RWPE1 (cell line): Measurements from ENCODE around the gene ATP6V1G2.
"Not testable (repeated sequence)": the region's sequence is repeated elsewhere in the genome, so short reads cannot be mapped to it uniquely, and the experiment has no call there.

Experiments
- CTCF ChIA-PET: fragments of 350-600 bp; sonication (Branson Sonifier 250); formaldehyde crosslinking; extraction: SDS; loops from one replicate; lab custom pipeline; 2021; lab: Yijun Ruan, JAX
- POLR2A ChIA-PET: fragments of 400-600 bp; formaldehyde crosslinking; extraction: SDS; loops from one replicate; lab custom pipeline; 2020; ENCODE audit warnings: antibody characterized with exemption; ENCODE audit not compliant: low non-redundant PET; lab: Yijun Ruan, JAX
- DNase-seq: peaks from one replicate; pipeline ENCODE4 v3.0.0; 2012; ENCODE audit warnings: low spot score
- H3K27ac ChIP-seq: fragments of 450-650 bp; 2 replicates; pipeline ENCODE4 v1.5.1; 2017
- TF ChIP-seq, protein P1 (sequence below): fragments of 450-650 bp; conservative IDR thresholded peaks from 2 replicates; pipeline ENCODE4 v1.5.1; 2017; ENCODE audit warnings: low read depth, mild to moderate bottlenecking

Gene ATP6V1G2

GRCh38 chr6:31521835-31522234 is 24.6 kb downstream of the ATP6V1G2 start:
- TF ChIP-seq, protein P1, sequence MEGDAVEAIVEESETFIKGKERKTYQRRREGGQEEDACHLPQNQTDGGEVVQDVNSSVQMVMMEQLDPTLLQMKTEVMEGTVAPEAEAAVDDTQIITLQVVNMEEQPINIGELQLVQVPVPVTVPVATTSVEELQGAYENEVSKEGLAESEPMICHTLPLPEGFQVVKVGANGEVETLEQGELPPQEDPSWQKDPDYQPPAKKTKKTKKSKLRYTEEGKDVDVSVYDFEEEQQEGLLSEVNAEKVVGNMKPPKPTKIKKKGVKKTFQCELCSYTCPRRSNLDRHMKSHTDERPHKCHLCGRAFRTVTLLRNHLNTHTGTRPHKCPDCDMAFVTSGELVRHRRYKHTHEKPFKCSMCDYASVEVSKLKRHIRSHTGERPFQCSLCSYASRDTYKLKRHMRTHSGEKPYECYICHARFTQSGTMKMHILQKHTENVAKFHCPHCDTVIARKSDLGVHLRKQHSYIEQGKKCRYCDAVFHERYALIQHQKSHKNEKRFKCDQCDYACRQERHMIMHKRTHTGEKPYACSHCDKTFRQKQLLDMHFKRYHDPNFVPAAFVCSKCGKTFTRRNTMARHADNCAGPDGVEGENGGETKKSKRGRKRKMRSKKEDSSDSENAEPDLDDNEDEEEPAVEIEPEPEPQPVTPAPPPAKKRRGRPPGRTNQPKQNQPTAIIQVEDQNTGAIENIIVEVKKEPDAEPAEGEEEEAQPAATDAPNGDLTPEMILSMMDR: no peak
- CTCF ChIA-PET: interaction anchor here (0.6 kb wide), 1 partner anchor 10 kb away, joined by 5 read pairs; no protein-coding TSS in a partner anchor
- POLR2A ChIA-PET: no interaction called here
- no peak overlapping the region for H3K27ac ChIP-seq
- DNase-seq: no peak

DNA sequence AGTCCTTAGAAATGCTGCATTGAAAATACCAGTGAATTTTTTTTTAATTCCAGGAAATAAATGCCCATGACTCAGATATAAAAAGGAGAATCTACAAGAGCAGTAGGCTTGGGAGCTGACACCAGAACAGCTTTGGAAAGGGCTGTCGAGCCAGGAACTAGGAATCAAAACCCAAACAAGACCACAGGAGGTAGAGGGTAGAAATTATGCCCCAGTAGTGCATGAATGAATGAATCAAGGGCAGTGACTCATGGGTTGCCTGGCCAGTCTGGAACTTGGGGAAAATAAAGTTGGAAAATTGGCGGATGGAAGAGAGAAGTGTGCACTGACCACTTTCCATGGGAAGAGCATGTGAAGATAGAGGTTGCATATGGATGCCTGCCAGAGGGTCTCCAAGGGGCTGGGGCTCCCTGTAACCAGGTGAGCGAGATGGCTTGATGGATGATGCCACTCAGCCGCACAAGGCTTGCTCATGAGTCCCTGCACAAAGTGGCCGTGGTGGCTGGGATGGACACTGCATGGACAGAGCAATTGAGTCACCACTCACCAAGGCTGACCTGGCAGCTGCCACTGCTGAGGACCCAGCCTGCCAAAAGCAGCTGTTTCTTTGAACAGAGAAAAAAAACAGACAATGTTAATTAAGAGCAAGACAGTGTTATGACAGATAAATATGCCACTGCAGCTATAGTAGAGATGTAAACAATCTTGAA is 32.8 kb downstream of the ATP6V1G2 start:
- DNase-seq: no peak
- CTCF ChIA-PET: interaction anchor here (0.7 kb wide), 1 partner anchor 23 kb away, joined by 3 read pairs; no protein-coding TSS in a partner anchor
- no peak overlapping the region for H3K27ac ChIP-seq
- TF ChIP-seq, protein P1: no peak
- POLR2A ChIA-PET: no interaction called here

DNA sequence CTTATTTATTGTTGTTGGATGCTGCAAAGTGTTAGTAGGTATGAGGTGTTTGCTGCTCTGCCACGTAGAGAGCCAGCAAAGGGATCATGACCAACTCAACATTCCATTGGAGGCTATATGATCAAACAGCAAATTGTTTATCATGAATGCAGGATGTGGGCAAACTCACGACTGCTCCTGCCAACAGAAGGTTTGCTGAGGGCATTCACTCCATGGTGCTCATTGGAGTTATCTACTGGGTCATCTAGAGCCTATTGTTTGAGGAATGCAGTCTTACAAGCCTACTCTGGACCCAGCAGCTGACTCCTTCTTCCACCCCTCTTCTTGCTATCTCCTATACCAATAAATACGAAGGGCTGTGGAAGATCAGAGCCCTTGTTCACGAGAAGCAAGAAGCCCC is 36.4 kb downstream of the ATP6V1G2 start:
- ChIA-PET CTCF (no interaction called here), POLR2A (no interaction called here)
- H3K27ac ChIP-seq: no peak overlapping the region
- TF ChIP-seq, protein P1: no peak
- no peak for DNase-seq

DNA sequence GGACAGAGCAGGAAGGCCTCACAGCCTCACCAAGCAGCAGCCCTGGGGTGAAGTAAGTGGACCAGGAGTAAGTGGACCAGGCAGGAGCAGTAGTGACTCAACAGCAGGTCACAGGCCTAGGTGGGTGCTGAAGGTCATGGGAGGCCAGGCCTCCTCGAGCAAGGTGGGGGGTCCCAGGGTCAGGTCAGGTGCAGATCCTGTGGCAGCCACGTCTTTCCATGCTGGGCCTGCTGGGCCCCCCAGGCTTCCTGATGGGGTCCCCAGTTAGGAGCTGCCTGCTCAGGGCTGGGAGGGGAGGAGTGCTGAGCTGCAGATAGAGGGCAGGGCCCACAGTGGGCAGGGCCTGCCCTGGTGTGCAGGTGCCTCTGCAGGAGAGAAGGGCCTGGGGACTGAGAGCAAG is 37.4 kb downstream of the ATP6V1G2 start:
- DNase-seq, H3K27ac ChIP-seq, POLR2A ChIA-PET, CTCF ChIA-PET: not testable (repeated sequence)

- ChIA-PET CTCF (interaction anchor here (0.7 kb wide), 1 partner anchor 8 kb away, joined by 3 read pairs; no protein-coding TSS in a partner anchor), POLR2A (no interaction called here)
- H3K27ac ChIP-seq: no peak overlapping the region
- TF ChIP-seq, protein P1: no peak
- DNase-seq: no peak
These were observed 43.8 kb downstream of the ATP6V1G2 start for GRCh38 chr6:31502586-31502985.

- POLR2A ChIA-PET, DNase-seq, CTCF ChIA-PET, H3K27ac ChIP-seq: not testable (repeated sequence)
These were observed 46.8 kb downstream of the ATP6V1G2 start for GRCh38 chr6:31499648-31500047.

GRCh38 chr6:31498748-31499147 is 47.7 kb downstream of the ATP6V1G2 start:
- POLR2A ChIA-PET: no interaction called here
- DNase-seq: no peak
- no peak overlapping the region for H3K27ac ChIP-seq
- TF ChIP-seq, protein P1: no peak
- CTCF ChIA-PET: interaction anchor here (0.6 kb wide), 1 partner anchor 219 kb away, joined by 4 read pairs; no protein-coding TSS in a partner anchor
